NB4 (cell line): Measurements from ENCODE around the gene FAM53A.

ENCODE experiments used
- MYC ChIP-seq: IDR thresholded peaks from 2 replicates; pipeline ENCODE4 v1.6.1; 2011; ENCODE audit warnings: low read depth, low read length
- POLR2A ChIP-seq: IDR thresholded peaks from 2 replicates; pipeline ENCODE4 v1.6.1; 2011; ENCODE audit warnings: mild to moderate bottlenecking; ENCODE audit not compliant: insufficient read length; ENCODE audit errors: extremely low read depth
- TF ChIP-seq, protein P1 (sequence below): IDR thresholded peaks from one replicate; pipeline ENCODE4 v1.5.1; 2012; ENCODE audit warnings: low read depth, low read length
- TF ChIP-seq, protein P2 (sequence below): IDR thresholded peaks from 2 replicates; pipeline ENCODE4 v1.6.1; 2011; ENCODE audit warnings: low read depth, low read length

DNA sequence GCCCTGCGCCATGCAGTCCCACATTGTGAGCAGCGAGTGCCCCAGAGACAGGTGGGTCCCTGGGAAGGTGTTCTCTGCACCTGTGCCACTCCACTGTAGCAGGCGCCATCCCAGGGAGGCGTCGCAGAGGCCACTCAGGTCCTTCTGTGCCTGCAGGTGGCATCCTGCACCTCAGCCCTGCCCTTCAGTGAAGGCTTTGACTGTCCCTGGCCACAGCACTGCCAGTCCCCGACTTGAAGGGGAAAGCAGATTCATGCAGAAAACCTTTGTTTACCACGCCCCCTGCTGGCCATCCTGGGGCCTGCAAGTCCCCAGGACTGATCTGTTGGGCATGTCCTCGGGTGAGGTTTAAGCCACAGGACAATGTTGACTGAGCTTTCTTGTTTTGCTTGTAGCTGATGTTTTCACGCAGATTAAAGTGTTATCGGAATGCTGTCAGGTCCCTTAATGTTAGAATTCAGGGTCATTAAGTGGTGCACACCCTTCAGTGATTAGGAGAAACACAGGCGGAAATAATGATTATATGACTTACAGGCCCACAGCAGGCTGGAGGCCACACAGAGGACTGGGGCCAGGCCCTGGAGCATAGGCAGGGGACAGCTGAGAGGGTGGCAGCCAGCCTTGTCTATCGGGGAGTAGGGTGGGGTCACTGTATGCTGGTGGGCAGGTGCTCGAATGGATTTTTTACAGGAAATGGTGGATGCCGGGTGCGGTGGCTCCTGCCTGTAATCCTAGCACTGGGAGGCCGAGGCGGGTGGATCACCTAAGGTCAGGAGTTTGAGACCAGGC is 42.2 kb upstream of the FAM53A start:
- TF ChIP-seq, protein P1, sequence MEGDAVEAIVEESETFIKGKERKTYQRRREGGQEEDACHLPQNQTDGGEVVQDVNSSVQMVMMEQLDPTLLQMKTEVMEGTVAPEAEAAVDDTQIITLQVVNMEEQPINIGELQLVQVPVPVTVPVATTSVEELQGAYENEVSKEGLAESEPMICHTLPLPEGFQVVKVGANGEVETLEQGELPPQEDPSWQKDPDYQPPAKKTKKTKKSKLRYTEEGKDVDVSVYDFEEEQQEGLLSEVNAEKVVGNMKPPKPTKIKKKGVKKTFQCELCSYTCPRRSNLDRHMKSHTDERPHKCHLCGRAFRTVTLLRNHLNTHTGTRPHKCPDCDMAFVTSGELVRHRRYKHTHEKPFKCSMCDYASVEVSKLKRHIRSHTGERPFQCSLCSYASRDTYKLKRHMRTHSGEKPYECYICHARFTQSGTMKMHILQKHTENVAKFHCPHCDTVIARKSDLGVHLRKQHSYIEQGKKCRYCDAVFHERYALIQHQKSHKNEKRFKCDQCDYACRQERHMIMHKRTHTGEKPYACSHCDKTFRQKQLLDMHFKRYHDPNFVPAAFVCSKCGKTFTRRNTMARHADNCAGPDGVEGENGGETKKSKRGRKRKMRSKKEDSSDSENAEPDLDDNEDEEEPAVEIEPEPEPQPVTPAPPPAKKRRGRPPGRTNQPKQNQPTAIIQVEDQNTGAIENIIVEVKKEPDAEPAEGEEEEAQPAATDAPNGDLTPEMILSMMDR: peak; percentile 100
- TF ChIP-seq, protein P2, sequence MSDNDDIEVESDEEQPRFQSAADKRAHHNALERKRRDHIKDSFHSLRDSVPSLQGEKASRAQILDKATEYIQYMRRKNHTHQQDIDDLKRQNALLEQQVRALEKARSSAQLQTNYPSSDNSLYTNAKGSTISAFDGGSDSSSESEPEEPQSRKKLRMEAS: no peak; the same call in 1 of the 2 replicates
- TF ChIP-seq MYC (no peak), POLR2A (no peak)
